DND-41 (cell line): ENCODE measurements around the gene ANKRD13A.

Experiments used
- EZH2 ChIP-seq: IDR thresholded peaks from 3 replicates; pipeline ENCODE4 v1.6.1; 2012; ENCODE audit warnings: borderline replicate concordance, low read depth, mild to moderate bottlenecking, moderate library complexity, low read length, inconsistent platforms; ENCODE audit not compliant: severe bottlenecking
- TF ChIP-seq, protein P1 (sequence below): IDR thresholded peaks from 2 replicates; pipeline ENCODE4 v1.5.1; 2012; ENCODE audit warnings: borderline replicate concordance, low read length, moderate library complexity, mild to moderate bottlenecking; ENCODE audit not compliant: poor library complexity, severe bottlenecking; ENCODE audit errors: extremely low read depth

DNA sequence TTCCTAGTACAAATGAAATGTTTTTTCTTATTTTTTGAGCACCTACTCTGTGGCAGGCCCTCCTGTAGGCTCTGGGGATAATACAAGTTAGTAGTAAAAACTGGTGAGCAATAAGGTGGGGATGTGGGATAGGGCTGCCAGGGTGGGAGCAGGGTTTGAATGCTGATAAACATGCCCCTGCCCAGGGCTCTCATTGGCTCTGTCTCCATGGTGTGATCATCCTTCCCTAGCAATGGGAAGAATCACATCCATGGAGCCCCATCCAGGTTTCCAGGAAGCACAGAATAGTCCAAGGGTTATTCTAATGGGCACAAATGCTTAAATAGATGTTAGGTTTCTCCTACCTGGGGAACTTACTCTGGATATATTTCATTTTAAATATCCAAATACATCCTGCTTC lies 48.6 kb upstream of the ANKRD13A start:
- TF ChIP-seq, protein P1, sequence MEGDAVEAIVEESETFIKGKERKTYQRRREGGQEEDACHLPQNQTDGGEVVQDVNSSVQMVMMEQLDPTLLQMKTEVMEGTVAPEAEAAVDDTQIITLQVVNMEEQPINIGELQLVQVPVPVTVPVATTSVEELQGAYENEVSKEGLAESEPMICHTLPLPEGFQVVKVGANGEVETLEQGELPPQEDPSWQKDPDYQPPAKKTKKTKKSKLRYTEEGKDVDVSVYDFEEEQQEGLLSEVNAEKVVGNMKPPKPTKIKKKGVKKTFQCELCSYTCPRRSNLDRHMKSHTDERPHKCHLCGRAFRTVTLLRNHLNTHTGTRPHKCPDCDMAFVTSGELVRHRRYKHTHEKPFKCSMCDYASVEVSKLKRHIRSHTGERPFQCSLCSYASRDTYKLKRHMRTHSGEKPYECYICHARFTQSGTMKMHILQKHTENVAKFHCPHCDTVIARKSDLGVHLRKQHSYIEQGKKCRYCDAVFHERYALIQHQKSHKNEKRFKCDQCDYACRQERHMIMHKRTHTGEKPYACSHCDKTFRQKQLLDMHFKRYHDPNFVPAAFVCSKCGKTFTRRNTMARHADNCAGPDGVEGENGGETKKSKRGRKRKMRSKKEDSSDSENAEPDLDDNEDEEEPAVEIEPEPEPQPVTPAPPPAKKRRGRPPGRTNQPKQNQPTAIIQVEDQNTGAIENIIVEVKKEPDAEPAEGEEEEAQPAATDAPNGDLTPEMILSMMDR, result no peak
- TF ChIP-seq EZH2, result no peak
